Tibial artery (tissue), 4 donors: ENCODE data around the gene ANTXR2.

Experiments
- DNase-seq, 2 donors: peaks; one replicate each; pipeline ENCODE4 v3.0.0-alpha.2; 2019
- H3K27ac ChIP-seq, 2 donors: fragments of 200-600 bp; sonication (generic) in 1 of 2; 1 replicate in 1 of 2; 2 replicates in 1 of 2; pipeline ENCODE4 v1.5.1; 2018 to 2019; ENCODE audit warnings: mild to moderate bottlenecking in 1 of 2
- H3K27me3 ChIP-seq, 2 donors: fragments of 200-600 bp; sonication (generic) in 1 of 2; one replicate each; pipeline versions ENCODE4 v1.5.1 to v1.6.0; 2016 to 2019
- H3K36me3 ChIP-seq, 3 donors: fragments of 200-600 bp; sonication (generic) in 2 of 3; one replicate each; pipeline ENCODE4 v1.5.1; 2016 to 2019; ENCODE audit warnings: mild to moderate bottlenecking in 2 of 3
- H3K4me1 ChIP-seq, 4 donors: fragments of 200-600 bp; sonication (generic) in 2 of 4; 1 replicate in 3 of 4; 2 replicates in 1 of 4; pipeline ENCODE4 v1.5.1; 2016 to 2019
- H3K4me3 ChIP-seq, 2 donors: fragments of 200-600 bp; sonication (generic) in 1 of 2; 1 replicate in 1 of 2; 2 replicates in 1 of 2; pipeline ENCODE4 v1.5.1; 2018 to 2019; ENCODE audit warnings: mild to moderate bottlenecking in 2 of 2
- H3K9me3 ChIP-seq, 3 donors: fragments of 200-600 bp; sonication (generic) in 1 of 3; one replicate each; pipeline ENCODE4 v1.5.1; 2016 to 2019
- intact Hi-C: fragments of 100-400 bp; cut with DNase I; formaldehyde crosslinking; loops from one replicate; pipeline ENCODE4 v1.15.0; 2023; ENCODE audit warnings: low total_unique reads
- TF ChIP-seq, protein P1 (sequence below), 2 experiments: fragments of 200-600 bp in 1 of 2; fragments of 450-650 bp in 1 of 2; IDR thresholded peaks; one replicate each; pipeline ENCODE4 v1.5.1; 2017 to 2019; ENCODE audit warnings: antibody characterized with exemption in 2 of 2, mild to moderate bottlenecking in 1 of 2, moderate library complexity in 1 of 2

The ANTXR2 gene

GRCh38 chr4:79948739-79949138, 124.3 kb downstream of the ANTXR2 start:
- TF ChIP-seq, protein P1, sequence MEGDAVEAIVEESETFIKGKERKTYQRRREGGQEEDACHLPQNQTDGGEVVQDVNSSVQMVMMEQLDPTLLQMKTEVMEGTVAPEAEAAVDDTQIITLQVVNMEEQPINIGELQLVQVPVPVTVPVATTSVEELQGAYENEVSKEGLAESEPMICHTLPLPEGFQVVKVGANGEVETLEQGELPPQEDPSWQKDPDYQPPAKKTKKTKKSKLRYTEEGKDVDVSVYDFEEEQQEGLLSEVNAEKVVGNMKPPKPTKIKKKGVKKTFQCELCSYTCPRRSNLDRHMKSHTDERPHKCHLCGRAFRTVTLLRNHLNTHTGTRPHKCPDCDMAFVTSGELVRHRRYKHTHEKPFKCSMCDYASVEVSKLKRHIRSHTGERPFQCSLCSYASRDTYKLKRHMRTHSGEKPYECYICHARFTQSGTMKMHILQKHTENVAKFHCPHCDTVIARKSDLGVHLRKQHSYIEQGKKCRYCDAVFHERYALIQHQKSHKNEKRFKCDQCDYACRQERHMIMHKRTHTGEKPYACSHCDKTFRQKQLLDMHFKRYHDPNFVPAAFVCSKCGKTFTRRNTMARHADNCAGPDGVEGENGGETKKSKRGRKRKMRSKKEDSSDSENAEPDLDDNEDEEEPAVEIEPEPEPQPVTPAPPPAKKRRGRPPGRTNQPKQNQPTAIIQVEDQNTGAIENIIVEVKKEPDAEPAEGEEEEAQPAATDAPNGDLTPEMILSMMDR (IDR thresholded peaks at IDR 0.05), result no peak
- H3K36me3 ChIP-seq, result peaks cover 0 to 5% (median 0%) of the 10 kb centered on the region in 3 donors
- no peak for DNase-seq
- H3K27ac ChIP-seq, result no peak overlapping the region
- intact Hi-C loops, result no loop called here
- H3K4me1 ChIP-seq, result no peaks in the 10 kb centered on the region
- no peaks in the 10 kb centered on the region for H3K9me3 ChIP-seq
- H3K27me3 ChIP-seq, result no peaks in the 10 kb centered on the region
- no peak overlapping the region for H3K4me3 ChIP-seq

- H3K4me1 ChIP-seq, result no peaks in the 10 kb centered on the region
- TF ChIP-seq, protein P1 (IDR thresholded peaks at IDR 0.05), result no peak
- intact Hi-C loops, result no loop called here
- H3K4me3 ChIP-seq, result no peak overlapping the region
- H3K9me3 ChIP-seq, result no peaks in the 10 kb centered on the region
- no peak for DNase-seq
- peaks cover 0 to 5% (median 0%) of the 10 kb centered on the region in 3 donors for H3K36me3 ChIP-seq
- no peak overlapping the region for H3K27ac ChIP-seq
- H3K27me3 ChIP-seq, result no peaks in the 10 kb centered on the region
These were observed 124.8 kb downstream of the ANTXR2 start for GRCh38 chr4:79948261-79948660.

GRCh38 chr4:79947386-79947785, 125.6 kb downstream of the ANTXR2 start:
- Histone ChIP-seq H3K4me3 (no peak overlapping the region), H3K9me3 (no peaks in the 10 kb centered on the region), H3K4me1 (no peaks in the 10 kb centered on the region), H3K27ac (no peak overlapping the region), H3K36me3 (peaks cover 0 to 5% (median 0%) of the 10 kb centered on the region in 3 donors), H3K27me3 (no peaks in the 10 kb centered on the region)
- no peak for DNase-seq
- intact Hi-C loops, result no loop called here
- TF ChIP-seq, protein P1 (IDR thresholded peaks at IDR 0.05), result no peak

GRCh38 chr4:79935274-79935673, 137.8 kb downstream of the ANTXR2 start:
- TF ChIP-seq, protein P1 (IDR thresholded peaks at IDR 0.05), result no peak
- Histone ChIP-seq H3K27me3 (no peaks in the 10 kb centered on the region), H3K27ac (no peak overlapping the region), H3K36me3 (no peaks in the 10 kb centered on the region), H3K4me1 (no peaks in the 10 kb centered on the region), H3K9me3 (no peaks in the 10 kb centered on the region), H3K4me3 (no peak overlapping the region)
- DNase-seq, result no peak
- intact Hi-C loops, result no loop called here

- no peaks in the 10 kb centered on the region for H3K36me3 ChIP-seq
- H3K9me3 ChIP-seq, result no peaks in the 10 kb centered on the region
- H3K27me3 ChIP-seq, result no peaks in the 10 kb centered on the region
- intact Hi-C loops, result no loop called here
- H3K4me1 ChIP-seq, result no peaks in the 10 kb centered on the region
- DNase-seq, result no peak
- TF ChIP-seq, protein P1 (IDR thresholded peaks at IDR 0.05), result no peak
- H3K27ac ChIP-seq, result no peak overlapping the region
- H3K4me3 ChIP-seq, result no peak overlapping the region
These were observed 138.4 kb downstream of the ANTXR2 start for GRCh38 chr4:79934660-79935059.

DNA sequence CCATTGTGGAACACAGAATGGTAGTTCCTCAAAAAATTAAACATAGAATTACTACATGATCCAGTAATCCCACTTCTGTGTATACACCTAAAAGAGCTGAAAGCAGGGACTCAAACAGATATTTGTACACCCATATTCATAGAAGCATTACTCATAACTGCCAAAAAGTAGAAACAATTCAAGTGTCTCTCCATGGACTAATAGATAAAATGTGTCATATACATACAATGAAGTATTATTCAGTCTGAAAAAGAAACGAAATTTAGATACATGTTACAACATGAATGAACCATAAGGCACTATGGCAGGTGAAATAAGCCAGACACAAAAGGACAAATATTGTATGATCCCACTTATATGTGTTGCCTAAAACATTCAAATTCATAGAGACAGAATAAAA, 145.1 kb downstream of the ANTXR2 start:
- no peaks in the 10 kb centered on the region for H3K36me3 ChIP-seq
- intact Hi-C loops, result no loop called here
- H3K4me3 ChIP-seq, result no peak overlapping the region
- H3K27ac ChIP-seq, result no peak overlapping the region
- TF ChIP-seq, protein P1 (IDR thresholded peaks at IDR 0.05), result no peak
- H3K4me1 ChIP-seq, result no peaks in the 10 kb centered on the region
- DNase-seq, result no peak
- H3K9me3 ChIP-seq, result no peaks in the 10 kb centered on the region
- H3K27me3 ChIP-seq, result no peaks in the 10 kb centered on the region
